Epithelial cell of esophagus (primary cell): ENCODE results near the gene NTN3.

Experiments
- DNase-seq: peaks from one replicate; pipeline ENCODE4 v3.0.0; 2010; ENCODE audit warnings: low read depth
- H3K4me3 ChIP-seq: 2 replicates; pipeline ENCODE4 v1.5.1; 2011; ENCODE audit warnings: mild to moderate bottlenecking, low read length, control low read depth
- TF ChIP-seq, protein P1 (sequence below): IDR thresholded peaks from 2 replicates; pipeline ENCODE4 v1.5.1; 2011; ENCODE audit warnings: low read depth, mild to moderate bottlenecking, low read length, control low read depth, inconsistent platforms; ENCODE audit not compliant: insufficient read depth; ENCODE audit errors: missing control alignments

NTN3 gene

GRCh38 chr16:2493605-2494004 is 22.5 kb downstream of the NTN3 start:
- TF ChIP-seq, protein P1, sequence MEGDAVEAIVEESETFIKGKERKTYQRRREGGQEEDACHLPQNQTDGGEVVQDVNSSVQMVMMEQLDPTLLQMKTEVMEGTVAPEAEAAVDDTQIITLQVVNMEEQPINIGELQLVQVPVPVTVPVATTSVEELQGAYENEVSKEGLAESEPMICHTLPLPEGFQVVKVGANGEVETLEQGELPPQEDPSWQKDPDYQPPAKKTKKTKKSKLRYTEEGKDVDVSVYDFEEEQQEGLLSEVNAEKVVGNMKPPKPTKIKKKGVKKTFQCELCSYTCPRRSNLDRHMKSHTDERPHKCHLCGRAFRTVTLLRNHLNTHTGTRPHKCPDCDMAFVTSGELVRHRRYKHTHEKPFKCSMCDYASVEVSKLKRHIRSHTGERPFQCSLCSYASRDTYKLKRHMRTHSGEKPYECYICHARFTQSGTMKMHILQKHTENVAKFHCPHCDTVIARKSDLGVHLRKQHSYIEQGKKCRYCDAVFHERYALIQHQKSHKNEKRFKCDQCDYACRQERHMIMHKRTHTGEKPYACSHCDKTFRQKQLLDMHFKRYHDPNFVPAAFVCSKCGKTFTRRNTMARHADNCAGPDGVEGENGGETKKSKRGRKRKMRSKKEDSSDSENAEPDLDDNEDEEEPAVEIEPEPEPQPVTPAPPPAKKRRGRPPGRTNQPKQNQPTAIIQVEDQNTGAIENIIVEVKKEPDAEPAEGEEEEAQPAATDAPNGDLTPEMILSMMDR = no peak
- no peak for DNase-seq
- no peak overlapping the region for H3K4me3 ChIP-seq

DNA sequence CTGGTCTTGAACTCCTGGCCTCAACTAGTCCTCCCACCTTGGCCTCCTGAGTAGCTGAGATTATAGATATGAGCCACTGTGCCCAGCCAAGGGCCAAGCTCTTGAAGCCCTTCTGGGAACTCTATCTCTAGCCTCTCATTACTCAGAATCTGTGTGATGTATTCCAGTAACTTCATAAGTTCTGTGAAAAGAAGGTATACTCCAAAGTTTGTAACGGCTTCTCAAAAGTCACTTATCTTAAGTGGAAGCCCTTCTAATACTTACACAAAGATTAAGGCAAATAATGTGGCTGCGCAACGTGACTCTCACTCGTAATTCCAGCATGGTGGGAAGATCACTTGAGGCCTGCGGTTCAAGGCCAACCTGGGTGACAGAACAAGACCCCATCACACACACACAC is 23.5 kb downstream of the NTN3 start:
- H3K4me3 ChIP-seq = no peak overlapping the region
- TF ChIP-seq, protein P1 = no peak
- DNase-seq = no peak

DNA sequence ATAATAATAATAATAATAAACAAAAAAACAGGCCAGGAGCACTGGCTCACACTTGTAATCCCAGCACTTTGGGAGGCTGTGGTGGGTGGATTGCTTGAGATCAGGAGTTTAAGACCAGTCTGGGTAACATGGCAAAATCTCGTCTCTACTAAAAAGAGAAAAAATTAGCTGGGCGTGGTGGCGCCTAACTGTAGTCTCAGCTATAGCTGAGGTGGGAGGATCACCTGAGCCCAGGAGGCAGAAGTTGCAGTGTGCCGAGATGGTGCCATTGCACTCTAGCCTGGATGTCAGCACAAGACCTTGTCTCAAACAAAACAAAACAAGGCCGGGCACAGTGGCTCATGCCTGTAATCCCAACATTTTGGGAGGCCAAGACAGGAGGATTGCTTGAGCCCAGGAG is 23.9 kb downstream of the NTN3 start:
- no peak overlapping the region for H3K4me3 ChIP-seq
- DNase-seq = no peak
- TF ChIP-seq, protein P1 = no peak

- no peak for DNase-seq
- no peak overlapping the region for H3K4me3 ChIP-seq
- TF ChIP-seq, protein P1 = no peak
Measured at GRCh38 chr16:2496223-2497115, 25.4 kb downstream of the NTN3 start.

GRCh38 chr16:2497116-2497630 is 26.1 kb downstream of the NTN3 start:
- DNase-seq = no peak
- TF ChIP-seq, protein P1 = no peak
- H3K4me3 ChIP-seq = no peak overlapping the region

- no peak for DNase-seq
- H3K4me3 ChIP-seq = no peak overlapping the region
- TF ChIP-seq, protein P1 = no peak
Measured at GRCh38 chr16:2497695-2498484, 26.8 kb downstream of the NTN3 start.
